Neutrophil (primary cell): ENCODE measurements around the gene NEGR1.

Experiments used
- H3K27ac ChIP-seq: fragments of 200-600 bp; sonication (generic); 2 replicates; pipeline ENCODE4 v1.5.1; 2016; ENCODE audit warnings: mild to moderate bottlenecking, moderate library complexity
- H3K27me3 ChIP-seq: fragments of 200-600 bp; sonication (generic); 2 replicates; pipeline ENCODE4 v1.6.0; 2016; ENCODE audit warnings: mild to moderate bottlenecking
- H3K36me3 ChIP-seq: fragments of 200-600 bp; sonication (generic); 2 replicates; pipeline ENCODE4 v1.5.1; 2017
- H3K4me1 ChIP-seq, 2 experiments: fragments of 200-600 bp in 1 of 2; sonication (generic) in 1 of 2; 1 replicate in 1 of 2; 2 replicates in 1 of 2; pipeline versions ENCODE4 v1.5.1 to v1.6.1; 2013 to 2016; ENCODE audit warnings: low read depth in 1 of 2, low read length in 1 of 2, mild to moderate bottlenecking in 1 of 2, moderate library complexity in 1 of 2; ENCODE audit not compliant: control insufficient read depth in 1 of 2, insufficient read depth in 1 of 2
- H3K4me3 ChIP-seq, 2 experiments: fragments of 200-600 bp in 1 of 2; sonication (generic) in 1 of 2; 1 replicate in 1 of 2; 2 replicates in 1 of 2; pipeline ENCODE4 v1.5.1; 2013 to 2016; ENCODE audit warnings: low read depth in 1 of 2, low read length in 1 of 2, mild to moderate bottlenecking in 1 of 2, moderate library complexity in 1 of 2
- H3K9me3 ChIP-seq: fragments of 200-600 bp; sonication (generic); 2 replicates; pipeline ENCODE4 v1.5.1; 2016
- CTCF ChIP-seq: fragments of 200-600 bp; sonication (generic); IDR thresholded peaks from 2 replicates; pipeline ENCODE4 v1.5.1; 2016; ENCODE audit warnings: antibody characterized with exemption

Gene NEGR1

GRCh38 chr1:72094209-72094608, 188.1 kb downstream of the NEGR1 start:
- Histone ChIP-seq H3K4me1 (no peaks in the 10 kb centered on the region), H3K4me3 (no peak overlapping the region), H3K9me3 (no peaks in the 10 kb centered on the region), H3K36me3 (no peaks in the 10 kb centered on the region), H3K27ac (no peak overlapping the region), H3K27me3 (no peaks in the 10 kb centered on the region)
- no peak for TF ChIP-seq CTCF

- Histone ChIP-seq H3K9me3 (no peaks in the 10 kb centered on the region), H3K27ac (no peak overlapping the region), H3K27me3 (no peaks in the 10 kb centered on the region), H3K4me1 (no peaks in the 10 kb centered on the region), H3K4me3 (no peak overlapping the region), H3K36me3 (no peaks in the 10 kb centered on the region)
- TF ChIP-seq CTCF, result no peak
Measured at GRCh38 chr1:72086394-72086793, 195.9 kb downstream of the NEGR1 start.

GRCh38 chr1:72075425-72075824, 206.9 kb downstream of the NEGR1 start:
- H3K9me3 ChIP-seq, result no peaks in the 10 kb centered on the region
- no peak for TF ChIP-seq CTCF
- no peaks in the 10 kb centered on the region for H3K4me1 ChIP-seq
- no peaks in the 10 kb centered on the region for H3K27me3 ChIP-seq
- H3K4me3 ChIP-seq, result no peak overlapping the region
- no peak overlapping the region for H3K27ac ChIP-seq
- H3K36me3 ChIP-seq, result no peaks in the 10 kb centered on the region

- H3K27ac ChIP-seq, result no peak overlapping the region
- H3K27me3 ChIP-seq, result no peaks in the 10 kb centered on the region
- no peaks in the 10 kb centered on the region for H3K9me3 ChIP-seq
- no peak for TF ChIP-seq CTCF
- no peak overlapping the region for H3K4me3 ChIP-seq
- no peaks in the 10 kb centered on the region for H3K36me3 ChIP-seq
- H3K4me1 ChIP-seq, result peaks cover 0 to 6% of the 10 kb centered on the region in 2 experiments
Measured at GRCh38 chr1:72066431-72066830, 215.9 kb downstream of the NEGR1 start.

- H3K27me3 ChIP-seq, result no peaks in the 10 kb centered on the region
- H3K4me1 ChIP-seq, result peaks cover 0 to 10% of the 10 kb centered on the region in 2 experiments
- H3K36me3 ChIP-seq, result no peaks in the 10 kb centered on the region
- no peak overlapping the region for H3K27ac ChIP-seq
- H3K4me3 ChIP-seq, result no peak overlapping the region
- no peak for TF ChIP-seq CTCF
- no peaks in the 10 kb centered on the region for H3K9me3 ChIP-seq
Measured at GRCh38 chr1:72064196-72065075, 217.9 kb downstream of the NEGR1 start.
